Measurements from ENCODE around the gene RCN2.

Gene RCN2

GRCh38 chr15:76991741-76992645 is 60.4 kb downstream of the RCN2 start:
- no peak for TF ChIP-seq ZFP30 (CRISPR knock-in tag; IDR thresholded peaks at IDR 0.05)
- no peak for TF ChIP-seq POU6F1 (CRISPR knock-in tag; IDR thresholded peaks at IDR 0.05; ENCODE audit: borderline replicate concordance, low read depth)
- no peak for TF ChIP-seq ZNF70 (CRISPR knock-in tag; IDR thresholded peaks at IDR 0.05)
- TF ChIP-seq ZFP3 (CRISPR knock-in tag; IDR thresholded peaks at IDR 0.05): no peak
- no peak for TF ChIP-seq CSDC2 (CRISPR knock-in tag; IDR thresholded peaks at IDR 0.05)
- TF ChIP-seq PATZ1 (CRISPR knock-in tag; IDR thresholded peaks at IDR 0.05; ENCODE audit: borderline replicate concordance): no peak
- no peak for TF ChIP-seq GLIS3 (CRISPR knock-in tag; IDR thresholded peaks at IDR 0.05)
- TF ChIP-seq ZNF565 (CRISPR knock-in tag; conservative IDR thresholded peaks at IDR 0.05; ENCODE audit: low read depth): no peak
- no peak for TF ChIP-seq RARB (CRISPR knock-in tag; IDR thresholded peaks at IDR 0.05)
- no peak for TF ChIP-seq ZC3H10 (CRISPR knock-in tag; IDR thresholded peaks at IDR 0.05)
- no peak for TF ChIP-seq ISL1 (CRISPR knock-in tag; IDR thresholded peaks at IDR 0.05)
- TF ChIP-seq SNAI2 (CRISPR knock-in tag; IDR thresholded peaks at IDR 0.05): no peak
- ATAC-seq: no peak

- no peak for ATAC-seq
- TF ChIP-seq POU6F1 (CRISPR knock-in tag; IDR thresholded peaks at IDR 0.05; ENCODE audit: borderline replicate concordance, low read depth) (no peak), GLIS3 (CRISPR knock-in tag; IDR thresholded peaks at IDR 0.05) (no peak), RARB (CRISPR knock-in tag; IDR thresholded peaks at IDR 0.05) (no peak), BACH2 (CRISPR knock-in tag; IDR thresholded peaks at IDR 0.05; ENCODE audit: borderline replicate concordance) (no peak)
Observed at GRCh38 chr15:76993114-76993725, 61.7 kb downstream of the RCN2 start.

- TF ChIP-seq ZNF8 (CRISPR knock-in tag; IDR thresholded peaks at IDR 0.05) (no peak), TCF4 (CRISPR knock-in tag; IDR thresholded peaks at IDR 0.05; ENCODE audit: borderline replicate concordance) (no peak), CREB5 (CRISPR knock-in tag; IDR thresholded peaks at IDR 0.05; ENCODE audit: low read depth) (no peak), ARNTL (CRISPR knock-in tag; IDR thresholded peaks at IDR 0.05; ENCODE audit: borderline replicate concordance, low read depth) (no peak), RARB (CRISPR knock-in tag; IDR thresholded peaks at IDR 0.05) (no peak), CSRNP3 (CRISPR knock-in tag; IDR thresholded peaks at IDR 0.05) (no peak), PATZ1 (CRISPR knock-in tag; IDR thresholded peaks at IDR 0.05; ENCODE audit: borderline replicate concordance) (no peak), GLIS3 (CRISPR knock-in tag; IDR thresholded peaks at IDR 0.05) (no peak), BACH2 (CRISPR knock-in tag; IDR thresholded peaks at IDR 0.05; ENCODE audit: borderline replicate concordance) (no peak), ESRRG (CRISPR knock-in tag; IDR thresholded peaks at IDR 0.05) (no peak)
- no peak for ATAC-seq
Observed at GRCh38 chr15:76994001-76994400, 62.5 kb downstream of the RCN2 start.

Data from SK-N-SH treated with all-trans-retinoic acid at 6 μM for 48 hours (cell line).